Esophagus muscularis mucosa (tissue), 4 donors: ENCODE measurements around the gene TMPO.

Experiments
- CTCF ChIP-seq, 3 experiments: fragments of 200-600 bp in 2 of 3; fragments of 450-650 bp in 1 of 3; sonication (generic) in 2 of 3; IDR thresholded peaks; one replicate each; pipeline ENCODE4 v1.5.1; 2017 to 2019; ENCODE audit warnings: antibody characterized with exemption in 3 of 3, mild to moderate bottlenecking in 2 of 3, moderate library complexity in 1 of 3
- EP300 ChIP-seq: sonication (generic); formaldehyde crosslinking; IDR thresholded peaks from one replicate; pipeline ENCODE4 v1.6.1; 2017; ENCODE audit warnings: antibody characterized with exemption
- POLR2A ChIP-seq: fragments of 450-650 bp; IDR thresholded peaks from one replicate; pipeline ENCODE4 v1.6.1; 2017; ENCODE audit warnings: antibody characterized with exemption, moderate library complexity, mild to moderate bottlenecking, low read depth

- TF ChIP-seq CTCF (IDR thresholded peaks at IDR 0.05) (no peak), POLR2A (no peak), EP300 (no peak)
Measured at GRCh38 chr12:98465950-98466602, 49.3 kb upstream of the TMPO start.
